Keratinocyte (primary cell): ENCODE measurements around the gene POP4.

Experiments
- CTCF ChIP-seq, 3 experiments: IDR thresholded peaks in 1 of 3; conservative IDR thresholded peaks in 1 of 3; optimal IDR thresholded peaks in 1 of 3; 2 replicates in 2 of 3; 3 replicates in 1 of 3; pipeline versions ENCODE3 to v1.5.1; 2011; ENCODE audit warnings: low read length in 3 of 3, mild to moderate bottlenecking in 3 of 3, moderate library complexity in 2 of 3, control low read depth in 1 of 3, inconsistent platforms in 1 of 3; ENCODE audit not compliant: insufficient read depth in 2 of 3; ENCODE audit errors: extremely low read depth in 1 of 3
- EZH2 ChIP-seq: IDR thresholded peaks from one replicate; pipeline ENCODE4 v1.6.1; 2012; ENCODE audit warnings: inconsistent platforms, mild to moderate bottlenecking, low read length, moderate library complexity

GRCh38 chr19:29598496-29598895, 7.6 kb upstream of the POP4 start:
- TF ChIP-seq CTCF (optimal IDR thresholded peaks at IDR 0.05 in 1 of 3, IDR thresholded peaks at IDR 0.05 in 1 of 3, conservative IDR thresholded peaks at IDR 0.05 in 1 of 3; ENCODE audit: extremely low read depth in 1 of 3, insufficient read depth in 2 of 3, low read length in 3 of 3) = no peak
- TF ChIP-seq EZH2 = peak; percentile 1
